K562 (cell line): ENCODE results near the gene GCN1. TPM values are rescaled to one million over a fixed set of nuclear protein-coding genes. Genes with fewer than 3 reads are reported as not detected.

Source experiments
- ATF7 ChIP-seq: fragments of 450-650 bp; IDR thresholded peaks from 2 replicates; pipeline ENCODE4 v1.7.1; 2014; ENCODE audit warnings: mild to moderate bottlenecking, moderate library complexity
- BRF1 ChIP-seq: IDR thresholded peaks from 3 replicates; pipeline ENCODE4 v1.6.1; 2011; ENCODE audit warnings: borderline replicate concordance, mild to moderate bottlenecking; ENCODE audit not compliant: insufficient read length; ENCODE audit errors: extremely low read depth
- CBX3 ChIP-seq, 2 experiments: IDR thresholded peaks; 1 replicate in 1 of 2; 2 replicates in 1 of 2; pipeline ENCODE4 v1.6.1; 2012; ENCODE audit warnings: inconsistent platforms in 2 of 2, low read length in 2 of 2, borderline replicate concordance in 1 of 2, control low read depth in 1 of 2
- CHD1 ChIP-seq: fragments of 200-600 bp; sonication (generic); IDR thresholded peaks from one replicate; pipeline ENCODE4 v1.6.1; 2012; ENCODE audit warnings: mild to moderate bottlenecking, moderate library complexity, low read length, inconsistent platforms
- COPS2 ChIP-seq: fragments of 450-650 bp; conservative IDR thresholded peaks from 2 replicates; pipeline ENCODE4 v1.6.1; 2016; ENCODE audit warnings: mild to moderate bottlenecking, moderate library complexity
- HDAC6 ChIP-seq: IDR thresholded peaks from 2 replicates; pipeline ENCODE4 v1.6.1; 2012; ENCODE audit warnings: low read depth, mild to moderate bottlenecking, control low read depth, inconsistent platforms, low read length, moderate library complexity
- HNRNPUL1 ChIP-seq: fragments of 200-400 bp; formaldehyde crosslinking; IDR thresholded peaks from 2 replicates; pipeline ENCODE4 v1.6.1; 2017; ENCODE audit warnings: low read length
- HSF4 ChIP-seq: fragments of 250-450 bp; sonication (Bioruptor Pico); IDR thresholded peaks from 2 replicates; pipeline ENCODE4 v2.1.2; 2022; ENCODE audit warnings: mild to moderate bottlenecking, moderate library complexity, borderline replicate concordance
- L3MBTL2 ChIP-seq: fragments of 450-650 bp; IDR thresholded peaks from 2 replicates; pipeline ENCODE4 v1.6.1; 2016; ENCODE audit warnings: mild to moderate bottlenecking, moderate library complexity
- NFATC3 ChIP-seq: fragments of 450-650 bp; IDR thresholded peaks from 2 replicates; pipeline ENCODE4 v1.6.1; 2017; ENCODE audit warnings: mild to moderate bottlenecking
- POLR3A ChIP-seq: IDR thresholded peaks from 2 replicates; pipeline ENCODE4 v1.6.1; 2011; ENCODE audit warnings: borderline replicate concordance, mild to moderate bottlenecking, moderate library complexity; ENCODE audit not compliant: insufficient read length, insufficient read depth; ENCODE audit errors: extremely low read depth
- PRMT5 ChIP-seq: sonication (generic); formaldehyde crosslinking; IDR thresholded peaks from 2 replicates; pipeline ENCODE4 v1.5.0; 2020; ENCODE audit warnings: missing genetic modification reagents
- PTRF ChIP-seq: fragments of 450-650 bp; IDR thresholded peaks from 2 replicates; pipeline ENCODE4 v1.6.1; 2016; ENCODE audit warnings: mild to moderate bottlenecking, missing genetic modification characterization, missing compliant biosample characterization
- SRSF7 ChIP-seq: fragments of 200-400 bp; formaldehyde crosslinking; optimal IDR thresholded peaks from 2 replicates; pipeline ENCODE3; 2017; ENCODE audit warnings: mild to moderate bottlenecking, low read depth, low read length
- TAF7 ChIP-seq: fragments of 450-650 bp; IDR thresholded peaks from 2 replicates; pipeline ENCODE4 v1.6.1; 2016; ENCODE audit warnings: missing genetic modification characterization, missing compliant biosample characterization
- ZNF121 ChIP-seq: sonication (generic); formaldehyde crosslinking; conservative IDR thresholded peaks from 2 replicates; pipeline ENCODE4 v1.8.0; 2022; ENCODE audit warnings: missing genetic modification reagents
- polyA plus RNA-seq, 8 experiments: library from polyadenylated mRNA; depleted of rRNA in 4 of 8; stranded (reverse) in 5 of 8; unstranded in 3 of 8; fragments of >200 nt; fragmentation: Nextera tagmentation in 2 of 8; fragmentation: Illumina TruSeq in 1 of 8; extraction: Ambion mirVana in 2 of 8; extraction: Trizol in 1 of 8; gene quantifications; 2 replicates each; pipeline versions ENCODE4 v1.2.1 to v1.2.3, GENCODE V29; 2011 to 2014; ENCODE audit warnings: inconsistent platforms in 1 of 8, missing spikeins in 1 of 8
- total RNA-seq, 7 experiments: library from RNA; depleted of rRNA in 6 of 7; stranded (reverse); fragments of >200 nt in 6 of 7; fragmentation: Illumina TruSeq in 2 of 7; extraction: Trizol in 2 of 7; gene quantifications; 2 replicates each; pipeline versions ENCODE4 v1.2.1 to v1.2.3, GENCODE V29; 2011 to 2021; ENCODE audit warnings: low replicate concordance in 1 of 7
- TF ChIP-seq, protein P1 (sequence below): sonication (generic); formaldehyde crosslinking; IDR thresholded peaks from 2 replicates; pipeline ENCODE4 v1.8.1; 2022; ENCODE audit warnings: missing genetic modification reagents
- TF ChIP-seq, protein P2 (sequence below): fragments of 250-450 bp; sonication (Bioruptor Pico); IDR thresholded peaks from 2 replicates; pipeline ENCODE4 v1.5.0; 2022; ENCODE audit warnings: mild to moderate bottlenecking
- TF ChIP-seq, protein P3 (sequence below): fragments of 450-650 bp; IDR thresholded peaks from 2 replicates; pipeline ENCODE4 v1.6.1; 2016; ENCODE audit warnings: antibody characterized with exemption
- TF ChIP-seq, protein P4 (sequence below): fragments of 250-450 bp; sonication (Bioruptor Pico); IDR thresholded peaks from 2 replicates; pipeline ENCODE4 v1.9.0; 2021; ENCODE audit warnings: mild to moderate bottlenecking, inconsistent platforms
- TF ChIP-seq, protein P5 (sequence below): fragments of 250-450 bp; sonication (Bioruptor Pico); IDR thresholded peaks from 2 replicates; pipeline ENCODE4 v1.9.0; 2021; ENCODE audit warnings: mild to moderate bottlenecking

The GCN1 gene
- total and polyA plus RNA-seq, 9 of the 15 experiments (the other 6 are each of a cell fraction or from before 2014, with no cell fraction given) = 11.9 to 190 (median 51.7) TPM

DNA sequence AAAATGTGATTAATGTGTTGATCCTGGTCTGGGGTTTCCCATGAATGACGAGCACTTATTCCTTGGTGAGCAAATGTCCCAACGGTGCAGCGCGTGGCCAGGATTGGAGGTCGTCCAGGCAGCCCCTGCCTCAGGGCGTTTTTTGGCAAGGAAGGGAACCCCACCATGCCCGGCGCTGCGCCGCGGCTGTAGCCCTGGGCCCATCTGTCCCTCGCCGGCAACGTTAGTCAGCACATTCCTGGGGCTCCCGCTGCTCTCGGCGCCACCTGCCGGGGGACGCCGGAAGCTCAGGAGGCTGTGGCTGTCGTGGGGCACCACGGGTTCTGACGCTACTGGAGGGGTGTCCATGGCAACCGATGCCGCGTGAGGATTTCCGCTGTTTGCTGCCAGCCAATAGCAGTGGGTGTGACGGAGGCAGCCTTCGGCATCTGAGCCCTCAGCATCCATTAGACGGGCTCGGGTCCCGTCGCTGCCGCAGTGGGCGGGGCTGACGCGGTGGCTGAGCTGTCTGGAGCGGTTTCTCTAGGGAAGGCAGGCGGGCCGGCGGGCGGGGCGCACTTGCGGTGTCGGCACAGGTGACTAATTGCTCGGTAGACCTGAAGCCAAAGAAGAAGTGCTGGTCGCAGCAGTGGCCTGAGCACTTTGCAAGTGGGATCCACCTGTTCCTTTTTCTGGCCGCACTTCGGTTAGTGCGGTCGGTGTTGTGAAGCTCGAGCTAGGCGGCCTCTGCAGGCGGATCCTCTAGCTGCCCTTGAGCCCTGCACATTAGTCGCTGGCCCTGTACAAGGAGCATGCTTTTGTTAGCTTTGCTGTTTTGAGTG is 107.5 kb downstream of the GCN1 start (continued):
- TF ChIP-seq, protein P1, sequence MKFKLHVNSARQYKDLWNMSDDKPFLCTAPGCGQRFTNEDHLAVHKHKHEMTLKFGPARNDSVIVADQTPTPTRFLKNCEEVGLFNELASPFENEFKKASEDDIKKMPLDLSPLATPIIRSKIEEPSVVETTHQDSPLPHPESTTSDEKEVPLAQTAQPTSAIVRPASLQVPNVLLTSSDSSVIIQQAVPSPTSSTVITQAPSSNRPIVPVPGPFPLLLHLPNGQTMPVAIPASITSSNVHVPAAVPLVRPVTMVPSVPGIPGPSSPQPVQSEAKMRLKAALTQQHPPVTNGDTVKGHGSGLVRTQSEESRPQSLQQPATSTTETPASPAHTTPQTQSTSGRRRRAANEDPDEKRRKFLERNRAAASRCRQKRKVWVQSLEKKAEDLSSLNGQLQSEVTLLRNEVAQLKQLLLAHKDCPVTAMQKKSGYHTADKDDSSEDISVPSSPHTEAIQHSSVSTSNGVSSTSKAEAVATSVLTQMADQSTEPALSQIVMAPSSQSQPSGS (CRISPR knock-in tag) = no peak
- TF ChIP-seq PRMT5 (CRISPR knock-in tag) (no peak), COPS2 (no peak), POLR3A (no peak), SRSF7 (no peak), ATF7 (peak; percentile 87), HDAC6 (no peak), HSF4 (no peak), TAF7 (no peak), BRF1 (no peak), L3MBTL2 (peak; percentile 78), CHD1 (no peak), HNRNPUL1 (no peak), PTRF (no peak), CBX3 (IDR thresholded peaks at IDR 0.05; ENCODE audit: borderline replicate concordance in 1 of 2, low read length in 2 of 2) (0 out of 3 replicates have a peak, but pooled peaks of 1 of the 2 experiments have one; percentile 65), NFATC3 (no peak), ZNF121 (CRISPR knock-in tag) (no peak)
- TF ChIP-seq, protein P2, sequence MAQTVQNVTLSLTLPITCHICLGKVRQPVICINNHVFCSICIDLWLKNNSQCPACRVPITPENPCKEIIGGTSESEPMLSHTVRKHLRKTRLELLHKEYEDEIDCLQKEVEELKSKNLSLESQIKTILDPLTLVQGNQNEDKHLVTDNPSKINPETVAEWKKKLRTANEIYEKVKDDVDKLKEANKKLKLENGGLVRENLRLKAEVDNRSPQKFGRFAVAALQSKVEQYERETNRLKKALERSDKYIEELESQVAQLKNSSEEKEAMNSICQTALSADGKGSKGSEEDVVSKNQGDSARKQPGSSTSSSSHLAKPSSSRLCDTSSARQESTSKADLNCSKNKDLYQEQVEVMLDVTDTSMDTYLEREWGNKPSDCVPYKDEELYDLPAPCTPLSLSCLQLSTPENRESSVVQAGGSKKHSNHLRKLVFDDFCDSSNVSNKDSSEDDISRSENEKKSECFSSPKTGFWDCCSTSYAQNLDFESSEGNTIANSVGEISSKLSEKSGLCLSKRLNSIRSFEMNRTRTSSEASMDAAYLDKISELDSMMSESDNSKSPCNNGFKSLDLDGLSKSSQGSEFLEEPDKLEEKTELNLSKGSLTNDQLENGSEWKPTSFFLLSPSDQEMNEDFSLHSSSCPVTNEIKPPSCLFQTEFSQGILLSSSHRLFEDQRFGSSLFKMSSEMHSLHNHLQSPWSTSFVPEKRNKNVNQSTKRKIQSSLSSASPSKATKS (CRISPR knock-in tag) = no peak
- TF ChIP-seq, protein P3, sequence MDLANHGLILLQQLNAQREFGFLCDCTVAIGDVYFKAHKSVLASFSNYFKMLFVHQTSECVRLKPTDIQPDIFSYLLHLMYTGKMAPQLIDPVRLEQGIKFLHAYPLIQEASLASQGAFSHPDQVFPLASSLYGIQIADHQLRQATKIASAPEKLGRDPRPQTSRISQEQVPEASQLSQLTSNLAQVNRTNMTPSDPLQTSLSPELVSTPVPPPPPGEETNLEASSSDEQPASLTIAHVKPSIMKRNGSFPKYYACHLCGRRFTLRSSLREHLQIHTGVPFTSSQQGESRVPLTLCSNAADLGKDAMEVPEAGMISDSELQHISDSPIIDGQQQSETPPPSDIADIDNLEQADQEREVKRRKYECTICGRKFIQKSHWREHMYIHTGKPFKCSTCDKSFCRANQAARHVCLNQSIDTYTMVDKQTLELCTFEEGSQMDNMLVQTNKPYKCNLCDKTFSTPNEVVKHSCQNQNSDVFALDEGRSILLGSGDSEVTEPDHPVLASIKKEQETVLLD = peak; percentile 67
- TF ChIP-seq, protein P4, sequence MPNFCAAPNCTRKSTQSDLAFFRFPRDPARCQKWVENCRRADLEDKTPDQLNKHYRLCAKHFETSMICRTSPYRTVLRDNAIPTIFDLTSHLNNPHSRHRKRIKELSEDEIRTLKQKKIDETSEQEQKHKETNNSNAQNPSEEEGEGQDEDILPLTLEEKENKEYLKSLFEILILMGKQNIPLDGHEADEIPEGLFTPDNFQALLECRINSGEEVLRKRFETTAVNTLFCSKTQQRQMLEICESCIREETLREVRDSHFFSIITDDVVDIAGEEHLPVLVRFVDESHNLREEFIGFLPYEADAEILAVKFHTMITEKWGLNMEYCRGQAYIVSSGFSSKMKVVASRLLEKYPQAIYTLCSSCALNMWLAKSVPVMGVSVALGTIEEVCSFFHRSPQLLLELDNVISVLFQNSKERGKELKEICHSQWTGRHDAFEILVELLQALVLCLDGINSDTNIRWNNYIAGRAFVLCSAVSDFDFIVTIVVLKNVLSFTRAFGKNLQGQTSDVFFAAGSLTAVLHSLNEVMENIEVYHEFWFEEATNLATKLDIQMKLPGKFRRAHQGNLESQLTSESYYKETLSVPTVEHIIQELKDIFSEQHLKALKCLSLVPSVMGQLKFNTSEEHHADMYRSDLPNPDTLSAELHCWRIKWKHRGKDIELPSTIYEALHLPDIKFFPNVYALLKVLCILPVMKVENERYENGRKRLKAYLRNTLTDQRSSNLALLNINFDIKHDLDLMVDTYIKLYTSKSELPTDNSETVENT (CRISPR knock-in tag) = no peak
- TF ChIP-seq, protein P5, sequence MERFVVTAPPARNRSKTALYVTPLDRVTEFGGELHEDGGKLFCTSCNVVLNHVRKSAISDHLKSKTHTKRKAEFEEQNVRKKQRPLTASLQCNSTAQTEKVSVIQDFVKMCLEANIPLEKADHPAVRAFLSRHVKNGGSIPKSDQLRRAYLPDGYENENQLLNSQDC (CRISPR knock-in tag) = no peak
